Measurements from ENCODE around the gene WDR54.
"Not testable (repeated sequence)": the region's sequence is repeated elsewhere in the genome, so short reads cannot be mapped to it uniquely, and the experiment has no call there.

Gene WDR54

DNA sequence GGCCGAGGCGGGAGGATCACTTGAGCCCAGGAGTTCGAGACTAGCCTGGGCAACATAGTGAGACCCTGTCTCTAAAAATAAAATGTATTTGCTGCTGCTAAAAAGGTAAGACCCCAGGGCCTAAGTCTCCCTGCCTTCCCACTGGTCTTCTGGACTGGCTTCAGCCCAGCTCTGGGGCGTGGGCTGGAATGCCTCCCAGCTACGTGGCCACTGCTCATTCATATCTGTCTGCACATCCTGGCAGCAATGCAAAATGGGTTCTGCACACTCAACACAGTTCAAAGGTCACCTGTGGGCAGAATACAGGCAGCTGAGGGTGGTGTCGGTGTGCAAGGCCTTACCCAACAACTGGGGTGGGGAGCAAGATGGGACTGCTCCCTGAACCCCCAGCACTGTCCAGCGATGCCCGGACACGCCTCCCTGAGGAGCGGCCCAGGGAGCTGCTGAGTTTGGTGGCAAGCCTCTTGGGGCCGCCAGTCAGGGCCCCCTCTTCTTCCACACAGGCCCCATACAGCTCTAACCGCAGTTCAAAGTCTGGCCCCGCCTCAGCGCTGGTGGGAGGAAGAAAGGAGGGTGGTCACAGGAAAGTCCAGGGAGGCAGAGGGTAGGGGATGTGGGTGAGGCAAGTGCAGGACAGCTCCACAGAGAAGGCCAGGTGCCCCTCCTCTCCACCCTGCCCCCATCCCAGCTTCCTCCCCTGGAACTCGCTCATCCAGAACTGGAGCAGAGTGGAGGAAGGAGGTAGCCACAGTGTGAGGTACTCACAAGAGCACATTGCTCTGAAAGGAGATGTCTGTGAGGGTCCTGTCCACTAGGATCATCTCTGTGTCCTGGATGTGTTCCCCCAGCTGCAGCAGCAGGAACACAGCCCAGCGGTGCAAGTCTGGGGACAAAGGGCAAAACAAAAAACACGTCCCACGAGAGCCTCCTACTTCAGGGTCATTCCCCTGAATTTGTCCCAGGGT lies 8.2 kb downstream of the WDR54 start:
- no peak for DNase-seq (ENCODE audit: low spot score)

DNA sequence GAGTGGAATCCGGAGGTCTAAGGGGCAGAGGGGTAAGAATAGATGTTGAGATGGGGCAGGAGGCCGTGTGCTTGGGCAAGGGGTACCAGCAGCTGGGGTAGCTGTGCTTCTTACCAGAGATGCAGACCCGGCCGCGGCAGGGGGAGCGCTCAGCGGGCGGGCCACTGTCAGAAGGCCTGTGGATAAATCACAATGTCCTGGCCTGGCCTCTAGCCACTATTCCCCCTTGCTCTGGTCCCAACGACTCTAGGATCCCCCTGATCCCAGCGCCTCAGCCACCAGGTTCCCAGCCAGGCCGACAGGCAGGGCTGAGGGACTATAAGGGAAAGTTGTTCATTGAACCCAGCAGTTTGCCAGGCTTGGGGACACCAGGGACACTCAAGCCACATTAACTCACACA lies 9.0 kb downstream of the WDR54 start:
- no peak for DNase-seq (ENCODE audit: low spot score)

DNA sequence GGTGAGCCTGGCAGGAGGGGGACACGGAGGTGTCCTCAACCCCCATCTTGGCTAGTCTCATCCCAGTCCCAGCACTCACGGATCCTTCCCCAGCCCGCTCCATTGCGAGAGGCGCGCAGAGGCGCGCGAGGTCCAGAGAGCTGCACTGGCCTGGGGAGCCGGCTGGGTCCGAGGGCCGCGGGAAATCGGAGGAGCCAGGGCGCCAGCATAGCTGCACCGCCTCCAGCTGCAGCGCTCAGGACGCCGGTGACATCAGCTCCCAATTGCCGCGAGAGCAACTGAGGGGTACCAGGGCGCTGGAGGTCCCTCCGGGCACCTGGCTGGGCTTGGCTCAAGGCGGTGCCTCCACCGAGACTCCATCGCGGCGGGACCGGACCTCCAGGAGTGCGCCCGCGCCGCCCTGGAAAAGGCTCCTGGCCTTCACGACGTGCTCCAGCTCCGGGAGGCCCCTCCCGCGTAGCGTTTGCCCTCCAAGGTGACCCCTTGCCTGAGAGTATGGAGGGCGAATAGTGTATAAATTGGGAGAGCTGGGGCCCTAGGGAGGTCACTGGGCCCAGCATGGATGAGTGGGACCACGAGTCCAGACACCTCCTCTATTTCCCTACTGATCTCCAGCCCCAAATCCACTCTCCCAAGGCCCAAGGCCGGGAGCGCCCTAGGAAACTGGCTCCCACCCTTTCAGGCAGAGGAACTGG lies 14.7 kb downstream of the WDR54 start:
- DNase-seq (ENCODE audit: low spot score) = no peak

DNA sequence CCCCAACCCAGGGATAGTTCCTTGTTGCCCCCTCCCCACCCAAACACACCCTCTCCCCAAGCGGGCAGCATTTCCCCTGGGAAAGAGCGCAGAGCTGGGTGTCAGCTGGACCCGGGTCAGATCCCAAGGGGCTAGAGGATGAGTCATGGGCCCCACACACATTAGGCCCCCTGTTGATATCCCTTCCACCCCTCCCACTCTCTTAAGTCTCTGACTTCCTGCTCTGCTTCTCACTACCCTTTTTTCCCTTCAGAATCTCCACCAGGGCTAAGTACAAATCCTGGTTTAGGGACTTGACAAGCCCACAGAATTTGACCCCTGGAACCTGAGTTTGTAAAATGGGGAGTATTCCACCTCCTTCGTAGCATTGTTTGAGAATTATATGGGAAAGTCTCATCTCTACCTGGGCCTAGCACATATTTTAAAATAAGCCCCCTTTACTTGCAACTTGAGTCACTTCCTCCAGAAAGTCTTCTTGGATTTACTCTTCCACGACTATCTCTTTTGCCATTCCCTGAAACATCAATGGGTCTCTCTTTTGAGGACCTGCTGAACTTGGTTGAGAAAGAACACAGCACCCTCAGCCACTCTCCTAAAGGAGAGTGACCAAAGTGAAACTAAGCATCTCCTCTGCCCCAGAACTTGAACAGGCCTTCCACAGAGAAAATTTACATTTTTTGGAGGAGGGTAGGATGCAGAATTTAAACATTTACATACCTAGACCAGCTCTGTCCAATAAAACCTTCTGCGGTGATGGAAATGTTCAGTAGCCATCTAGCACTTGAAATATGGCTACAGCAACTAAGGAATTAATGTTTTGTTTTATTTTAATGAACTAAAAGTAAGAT lies 15.5 kb downstream of the WDR54 start:
- no peak for DNase-seq (ENCODE audit: low spot score)

GRCh38 chr2:74438248-74438647 lies 16.7 kb downstream of the WDR54 start:
- DNase-seq (ENCODE audit: low spot score) = no peak

DNA sequence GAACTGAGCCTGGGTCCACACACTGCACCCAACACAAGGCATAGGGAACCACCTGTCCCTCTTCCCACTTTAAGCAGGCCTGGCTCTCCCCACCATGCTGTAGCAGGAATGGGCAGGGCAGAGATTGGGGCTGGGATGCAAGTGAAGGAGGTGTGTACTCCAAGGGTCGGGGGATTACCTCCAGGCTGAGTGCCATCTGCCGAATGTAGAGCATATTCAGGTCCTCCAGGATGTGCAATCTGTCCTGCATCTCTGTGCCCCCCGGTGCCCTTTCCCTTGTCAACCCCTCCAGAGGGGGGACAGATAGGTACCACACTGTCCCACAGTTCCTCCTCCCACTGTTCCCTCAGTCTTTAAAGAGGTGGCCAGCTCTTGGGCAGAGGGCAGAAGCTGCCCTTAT lies 17.8 kb downstream of the WDR54 start:
- DNase-seq (ENCODE audit: low spot score) = no peak

DNA sequence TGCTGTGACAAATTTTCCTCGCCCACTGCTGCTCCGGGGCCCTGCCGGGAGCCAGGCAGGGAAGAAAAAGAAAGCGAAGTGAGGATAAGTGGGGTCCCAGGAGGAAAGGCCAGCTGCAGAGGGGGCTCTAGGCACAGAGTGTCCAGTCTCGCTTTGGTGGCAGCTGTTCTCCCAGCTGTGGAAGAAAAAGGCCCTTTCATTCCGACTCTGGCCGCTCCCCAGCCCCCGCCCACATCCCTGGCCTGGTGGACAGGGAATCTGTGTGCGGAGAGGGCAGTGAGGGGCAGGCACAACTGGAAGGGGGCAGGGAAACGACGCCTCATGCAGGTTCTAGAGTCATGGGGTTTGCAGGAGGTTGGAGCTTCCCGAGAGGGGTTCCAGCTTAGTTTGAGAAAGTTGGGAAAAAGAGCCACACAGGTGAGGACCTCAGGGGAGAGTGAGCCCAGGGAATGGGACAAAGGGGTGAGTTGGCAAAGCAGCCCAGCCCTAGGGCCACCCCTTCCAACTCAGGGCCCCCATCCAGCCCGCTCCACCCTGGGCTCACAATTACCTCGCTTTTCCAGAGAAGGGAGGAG lies 18.4 kb downstream of the WDR54 start:
- DNase-seq (ENCODE audit: low spot score) = peak; percentile 87

GRCh38 chr2:74440378-74441169 lies 19.0 kb downstream of the WDR54 start:
- DNase-seq (ENCODE audit: low spot score) = peak; percentile 98

GRCh38 chr2:74441170-74441689 lies 19.7 kb downstream of the WDR54 start:
- DNase-seq (ENCODE audit: low spot score) = peak; percentile 76

DNA sequence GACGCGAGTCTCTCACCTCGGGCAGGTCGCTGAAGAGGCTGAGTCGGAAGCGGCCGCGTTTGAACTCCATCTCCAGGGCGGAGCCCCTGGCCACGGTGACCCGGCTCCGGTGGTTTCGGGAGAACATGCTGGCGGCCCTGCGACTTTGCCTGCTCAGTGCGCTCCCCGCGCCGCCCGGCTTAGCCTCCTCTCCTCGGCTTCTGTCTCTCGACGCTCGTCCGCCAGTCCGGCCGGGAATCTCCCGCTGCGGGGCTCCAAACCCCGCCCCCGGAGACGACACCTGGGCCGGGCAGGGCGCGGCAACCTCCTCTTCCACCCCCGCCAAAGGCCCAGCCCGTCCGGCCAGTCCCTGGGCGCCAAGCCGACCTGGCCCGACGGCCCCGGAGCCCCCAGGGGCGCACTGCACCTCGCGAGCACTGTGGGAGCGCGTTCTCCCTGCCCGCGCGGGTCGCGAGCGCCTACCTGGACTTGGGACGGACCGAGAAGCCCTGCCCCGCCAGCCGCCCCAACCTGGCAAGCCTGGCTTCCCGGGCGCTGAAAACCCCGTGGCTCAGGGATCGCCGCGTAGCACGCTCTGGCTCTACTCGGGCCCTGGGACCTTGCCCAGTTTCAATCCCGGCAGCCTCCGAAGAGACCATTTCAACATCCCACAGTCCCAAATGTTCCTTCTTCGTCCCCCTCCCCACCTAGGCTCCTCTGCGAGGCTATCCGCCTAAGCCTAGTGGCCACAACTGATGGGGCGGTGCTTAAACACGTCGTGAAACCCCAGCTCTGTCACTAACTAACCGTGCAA lies 20.4 kb downstream of the WDR54 start, which contains the start of gene RTKN:
Gene RTKN (minus strand): TSS at position 248 of the 793 bp plus-strand sequence. CDS start 121 bp downstream, at position 127.
- DNase-seq (ENCODE audit: low spot score) = no peak

DNA sequence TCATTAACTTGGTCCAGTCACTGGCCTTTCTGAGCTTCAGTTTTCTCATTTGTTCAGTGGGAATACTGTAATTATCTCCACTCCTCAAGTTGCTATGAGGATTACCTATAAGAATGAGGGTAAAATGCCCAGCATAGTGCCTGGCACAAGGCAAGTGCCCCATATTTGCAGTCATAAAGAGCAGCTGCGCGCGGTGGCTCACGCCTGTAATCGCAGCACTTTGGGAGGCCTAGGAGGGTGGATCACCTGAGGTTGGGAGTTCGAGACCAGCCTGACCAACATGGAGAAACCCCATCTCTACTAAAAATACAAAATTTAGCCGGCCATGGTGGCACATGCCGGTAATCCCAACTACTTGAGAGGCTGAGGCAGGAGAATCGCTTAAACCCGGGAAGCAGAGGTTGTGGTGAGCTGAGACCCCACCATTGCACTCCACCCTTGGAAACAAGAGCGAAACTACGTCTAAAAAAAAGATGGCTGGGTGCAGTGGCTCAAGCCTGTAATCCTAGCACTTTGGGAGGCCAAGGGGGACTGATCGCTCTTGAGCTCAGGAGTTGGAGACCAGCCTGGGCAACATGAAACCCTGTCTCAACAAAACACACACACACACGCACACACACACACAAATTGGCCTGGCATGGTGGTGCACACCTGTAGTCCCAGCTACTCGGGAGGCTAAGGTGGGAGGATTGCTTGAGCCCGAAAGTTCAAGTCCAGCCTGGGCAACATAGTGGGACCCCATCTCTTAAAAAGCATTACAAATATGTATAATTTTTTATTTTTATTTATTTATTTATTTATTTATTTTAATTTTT lies 21.2 kb downstream of the WDR54 start:
- not testable (repeated sequence) for DNase-seq (ENCODE audit: low spot score)

DNA sequence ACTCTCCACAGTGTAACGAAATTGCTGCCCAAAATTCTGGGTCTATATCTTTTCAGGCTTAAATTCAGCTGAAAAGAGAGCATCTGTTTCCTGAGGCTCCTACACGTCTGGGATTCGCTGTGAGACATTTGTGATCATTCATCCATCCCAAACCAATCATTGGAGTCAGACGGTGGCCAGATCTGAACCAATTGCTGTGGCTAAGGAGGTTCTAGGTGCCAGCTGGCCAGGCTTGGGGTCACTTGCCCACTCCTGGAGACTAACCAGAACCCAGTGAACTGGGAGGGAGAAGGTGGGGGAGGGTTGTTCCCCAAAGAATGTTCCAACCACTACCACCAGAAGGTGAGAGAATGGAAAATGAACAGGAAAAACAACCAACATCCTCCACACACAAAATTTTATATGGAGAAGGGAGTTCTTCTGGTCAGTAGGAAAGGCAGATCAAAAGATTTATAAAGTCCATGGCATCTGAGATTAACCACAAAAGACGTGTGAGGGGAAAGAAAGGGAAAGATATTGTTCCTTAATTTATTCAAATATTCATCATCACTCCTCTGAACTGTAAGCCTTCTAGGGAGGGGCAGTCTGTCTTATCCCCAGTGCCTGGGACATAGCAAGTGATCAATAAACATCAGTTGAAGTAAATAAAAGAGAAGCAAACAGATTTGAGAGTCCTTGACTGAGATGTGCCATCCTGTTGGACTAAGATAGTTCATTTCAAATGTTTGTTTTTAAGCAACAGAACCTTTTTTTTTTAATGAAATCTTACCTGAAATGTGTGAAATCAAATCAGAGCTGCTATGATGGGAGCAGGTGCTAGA lies 23.2 kb downstream of the WDR54 start:
- DNase-seq (ENCODE audit: low spot score) = no peak

DNA sequence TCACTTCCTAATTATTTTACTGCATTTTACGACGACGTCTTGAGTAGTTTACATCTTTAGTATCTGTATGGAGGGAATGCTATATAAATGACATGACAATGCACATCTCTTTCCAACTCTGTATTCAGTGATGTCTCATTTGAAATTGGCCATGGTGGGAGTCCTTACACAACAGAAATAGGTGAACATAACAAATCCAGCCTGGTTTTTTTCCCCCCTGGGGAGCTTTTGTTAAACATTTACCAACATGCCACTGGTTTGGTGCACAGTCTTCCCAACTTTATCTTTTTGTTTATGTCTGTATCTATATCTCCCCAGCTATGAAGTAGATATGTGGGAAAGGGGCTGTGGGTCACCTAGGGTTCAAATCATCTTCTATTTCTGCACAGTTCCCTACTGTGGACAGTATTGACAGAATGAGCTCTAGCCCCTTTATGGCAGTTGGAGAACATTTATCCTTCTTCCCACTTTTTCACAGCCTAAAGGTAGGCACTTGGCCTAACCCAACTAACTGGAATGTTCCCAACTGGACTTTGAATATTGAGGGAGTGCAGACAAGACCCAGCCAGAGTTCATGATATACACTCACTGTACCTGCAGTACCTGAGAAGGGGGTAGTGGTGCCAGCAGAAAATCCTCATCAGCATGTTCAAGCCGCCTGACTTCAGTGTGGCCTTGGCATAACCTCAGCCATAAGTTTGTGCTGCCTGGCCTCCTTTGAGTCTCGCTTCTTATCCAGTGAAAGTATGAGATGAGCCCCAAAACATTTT lies 25.9 kb downstream of the WDR54 start:
- no peak for DNase-seq (ENCODE audit: low spot score)

- DNase-seq (ENCODE audit: low spot score) = no peak
Measured at GRCh38 chr2:74448771-74449170, 27.2 kb downstream of the WDR54 start.

DNA sequence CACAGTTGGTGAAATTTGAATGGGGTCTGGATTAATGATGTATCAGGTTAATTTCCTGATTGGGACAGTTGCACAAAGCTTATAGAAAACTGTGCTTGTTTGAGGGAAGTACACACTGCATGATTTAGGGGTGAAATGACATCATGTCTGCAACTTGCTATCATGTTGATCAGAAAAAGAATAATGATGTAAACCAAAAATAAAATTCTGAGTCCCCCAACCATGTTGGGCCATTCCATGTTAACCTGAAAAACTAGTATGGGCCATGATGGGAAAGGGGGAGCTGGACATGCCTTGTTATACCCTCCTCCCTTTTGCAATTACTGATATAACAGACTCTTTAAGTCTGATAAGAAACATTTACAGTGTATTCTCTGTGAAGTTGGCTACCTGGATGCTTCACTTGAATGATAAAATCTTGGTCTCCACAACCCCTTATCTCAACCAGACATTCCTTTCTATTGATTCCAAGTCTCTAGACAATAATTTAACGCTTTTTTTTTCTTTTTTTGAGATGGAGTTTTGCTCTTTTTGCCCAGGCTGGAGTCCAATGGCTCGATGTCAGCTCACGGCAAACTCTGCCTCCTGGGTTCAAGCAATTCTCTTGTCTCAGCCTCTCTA lies 29.1 kb downstream of the WDR54 start:
- DNase-seq (ENCODE audit: low spot score) = no peak

DNA sequence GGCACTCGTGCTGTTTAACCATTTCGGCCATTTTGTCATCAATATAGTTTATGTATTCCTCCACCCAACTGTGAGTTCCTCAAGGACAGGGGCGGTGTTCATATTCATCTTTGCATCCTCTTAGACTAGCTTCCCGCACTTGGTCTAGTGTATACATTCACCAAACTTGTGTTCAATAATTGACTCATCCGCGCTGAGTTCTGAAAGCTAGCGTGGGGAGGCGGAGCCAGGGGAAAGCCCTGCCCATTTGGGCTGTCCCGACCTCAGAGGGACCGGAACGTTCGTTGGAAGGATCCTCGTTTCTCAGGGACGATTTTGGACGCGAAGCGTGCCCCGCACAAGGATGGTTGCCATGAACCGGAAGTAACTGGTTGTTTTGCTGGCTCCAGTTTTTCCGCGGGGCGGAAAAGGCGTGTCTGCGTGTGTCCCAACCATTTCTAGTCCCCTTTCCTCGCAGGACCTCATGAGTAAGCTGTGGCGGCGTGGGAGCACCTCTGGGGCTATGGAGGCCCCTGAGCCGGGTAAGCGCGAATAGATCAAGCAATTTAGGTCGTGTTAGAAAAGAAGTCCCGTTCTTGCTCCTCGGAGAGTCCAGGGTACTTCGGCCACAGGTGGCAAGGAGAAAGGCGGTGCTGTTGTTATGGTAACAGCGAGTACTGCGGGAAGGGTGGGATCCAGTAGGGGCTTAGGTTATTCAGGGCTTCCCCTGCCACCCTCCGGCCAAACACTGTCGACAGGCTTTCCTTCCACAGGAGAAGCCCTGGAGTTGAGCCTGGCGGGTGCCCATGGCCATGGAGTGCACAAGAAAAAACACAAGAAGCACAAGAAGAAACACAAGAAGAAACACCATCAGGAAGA lies 33.4 kb downstream of the WDR54 start, which contains the start of gene INO80B:
Gene INO80B (plus strand): TSS at position 434 of the 858 bp plus-strand sequence. CDS start 30 bp downstream, at position 464.
- DNase-seq (ENCODE audit: low spot score) = peak; percentile 96

Measured in left forelimb (tissue), 1 donor.